HUES64 (cell line): ENCODE data around the gene ESR1.

Source experiments
- H3K27ac ChIP-seq: 2 replicates; pipeline ENCODE4 v1.7.0; 2013; ENCODE audit warnings: low read depth, low read length, inconsistent platforms
- H3K27me3 ChIP-seq: 2 replicates; pipeline ENCODE4 v1.6.1; 2013; ENCODE audit warnings: mild to moderate bottlenecking, low read length; ENCODE audit not compliant: insufficient read depth
- H3K36me3 ChIP-seq: 2 replicates; pipeline ENCODE4 v1.6.1; 2013; ENCODE audit warnings: mild to moderate bottlenecking, low read length; ENCODE audit not compliant: insufficient read depth
- H3K4me1 ChIP-seq: 2 replicates; pipeline ENCODE4 v1.6.1; 2013; ENCODE audit warnings: mild to moderate bottlenecking, low read length, moderate library complexity; ENCODE audit not compliant: insufficient read depth
- H3K4me3 ChIP-seq: 2 replicates; pipeline ENCODE4 v1.5.1; 2013; ENCODE audit warnings: mild to moderate bottlenecking, low read length, moderate library complexity
- H3K9ac ChIP-seq: 2 replicates; pipeline ENCODE4 v1.6.1; 2013; ENCODE audit warnings: mild to moderate bottlenecking, low read depth, low read length
- H3K9me3 ChIP-seq: 2 replicates; pipeline ENCODE4 v1.6.1; 2013; ENCODE audit warnings: low read depth, low read length; ENCODE audit not compliant: insufficient read depth
- WGBS: fragments of 150-250, 120-280 bp; methylation state at CpG from one replicate; pipeline ENCODE4 v1.1.7; 2013; ENCODE audit warnings: missing lambda C conversion rate; 5-methylcytosine and 5-hydroxymethylcytosine counted together

Gene ESR1

GRCh38 chr6:152142105-152142504 lies 334.6 kb downstream of the ESR1 start:
- Histone ChIP-seq H3K9me3 (no peaks in the 10 kb centered on the region), H3K27ac (no peak overlapping the region), H3K9ac (no peak overlapping the region), H3K4me3 (no peak overlapping the region), H3K27me3 (no peaks in the 10 kb centered on the region), H3K36me3 (no peaks in the 10 kb centered on the region), H3K4me1 (no peaks in the 10 kb centered on the region)
- 97% methylated on average over 3 of the region's 5 CpGs for WGBS

- WGBS, result 97% methylated on average over 11 of the region's 11 CpGs
- H3K27me3 ChIP-seq, result no peaks in the 10 kb centered on the region
- H3K36me3 ChIP-seq, result no peaks in the 10 kb centered on the region
- no peak overlapping the region for H3K9ac ChIP-seq
- H3K4me1 ChIP-seq, result no peaks in the 10 kb centered on the region
- H3K4me3 ChIP-seq, result no peak overlapping the region
- no peaks in the 10 kb centered on the region for H3K9me3 ChIP-seq
- H3K27ac ChIP-seq, result no peak overlapping the region
These were observed 335.9 kb downstream of the ESR1 start for GRCh38 chr6:152143359-152143758.

GRCh38 chr6:152146385-152146784 lies 338.9 kb downstream of the ESR1 start:
- WGBS, result 100% methylated on average over 1 of the region's 1 CpG
- H3K36me3 ChIP-seq, result no peaks in the 10 kb centered on the region

GRCh38 chr6:152147269-152147668 lies 339.8 kb downstream of the ESR1 start:
- no peaks in the 10 kb centered on the region for H3K36me3 ChIP-seq
- WGBS, result 97% methylated on average over 6 of the region's 6 CpGs

More at GRCh38 chr6:152146385-152146784, 338.9 kb downstream of the ESR1 start:
- no peak overlapping the region for H3K4me3 ChIP-seq
- H3K9me3 ChIP-seq, result no peaks in the 10 kb centered on the region
- H3K27me3 ChIP-seq, result no peaks in the 10 kb centered on the region
- no peak overlapping the region for H3K9ac ChIP-seq
- H3K4me1 ChIP-seq, result no peaks in the 10 kb centered on the region
- no peak overlapping the region for H3K27ac ChIP-seq

GRCh38 chr6:152148412-152148811 lies 340.9 kb downstream of the ESR1 start:
- Histone ChIP-seq H3K27me3 (no peaks in the 10 kb centered on the region), H3K4me1 (no peaks in the 10 kb centered on the region), H3K27ac (no peak overlapping the region), H3K4me3 (no peak overlapping the region), H3K9me3 (no peaks in the 10 kb centered on the region), H3K9ac (no peak overlapping the region), H3K36me3 (no peaks in the 10 kb centered on the region)
- 94% methylated on average over 1 of the region's 1 CpG for WGBS

More at GRCh38 chr6:152147269-152147668, 339.8 kb downstream of the ESR1 start:
- no peaks in the 10 kb centered on the region for H3K9me3 ChIP-seq
- no peak overlapping the region for H3K9ac ChIP-seq
- H3K27ac ChIP-seq, result no peak overlapping the region
- no peaks in the 10 kb centered on the region for H3K27me3 ChIP-seq
- no peaks in the 10 kb centered on the region for H3K4me1 ChIP-seq
- H3K4me3 ChIP-seq, result no peak overlapping the region

GRCh38 chr6:152150196-152150595 lies 342.7 kb downstream of the ESR1 start:
- Histone ChIP-seq H3K27ac (no peak overlapping the region), H3K27me3 (no peaks in the 10 kb centered on the region), H3K36me3 (no peaks in the 10 kb centered on the region), H3K9me3 (no peaks in the 10 kb centered on the region), H3K4me1 (no peaks in the 10 kb centered on the region), H3K4me3 (no peak overlapping the region), H3K9ac (no peak overlapping the region)
- WGBS, result 93% methylated on average over 3 of the region's 3 CpGs

GRCh38 chr6:152151920-152152319 lies 344.4 kb downstream of the ESR1 start:
- Histone ChIP-seq H3K4me3 (no peak overlapping the region), H3K27ac (no peak overlapping the region), H3K4me1 (no peaks in the 10 kb centered on the region), H3K27me3 (no peaks in the 10 kb centered on the region), H3K36me3 (no peaks in the 10 kb centered on the region), H3K9me3 (no peaks in the 10 kb centered on the region), H3K9ac (no peak overlapping the region)
- 93% methylated on average over 12 of the region's 13 CpGs for WGBS

GRCh38 chr6:152154559-152155356 lies 347.3 kb downstream of the ESR1 start:
- no peaks in the 10 kb centered on the region for H3K9me3 ChIP-seq
- H3K27ac ChIP-seq, result no peak overlapping the region
- H3K4me3 ChIP-seq, result no peak overlapping the region
- H3K4me1 ChIP-seq, result no peaks in the 10 kb centered on the region
- H3K27me3 ChIP-seq, result no peaks in the 10 kb centered on the region
- no peak overlapping the region for H3K9ac ChIP-seq
- no peaks in the 10 kb centered on the region for H3K36me3 ChIP-seq
- 95% methylated on average over 16 of the region's 17 CpGs for WGBS

GRCh38 chr6:152155792-152156191 lies 348.3 kb downstream of the ESR1 start:
- Histone ChIP-seq H3K27me3 (no peaks in the 10 kb centered on the region), H3K4me3 (no peak overlapping the region), H3K36me3 (no peaks in the 10 kb centered on the region), H3K9ac (no peak overlapping the region), H3K4me1 (no peaks in the 10 kb centered on the region), H3K27ac (no peak overlapping the region), H3K9me3 (no peaks in the 10 kb centered on the region)
- 97% methylated on average over 7 of the region's 8 CpGs for WGBS

GRCh38 chr6:152160346-152160745 lies 352.9 kb downstream of the ESR1 start:
- Histone ChIP-seq H3K9me3 (no peaks in the 10 kb centered on the region), H3K4me1 (peaks cover 3% of the 10 kb centered on the region), H3K36me3 (no peaks in the 10 kb centered on the region), H3K4me3 (no peak overlapping the region), H3K9ac (no peak overlapping the region), H3K27ac (no peak overlapping the region), H3K27me3 (no peaks in the 10 kb centered on the region)
- 93% methylated on average over 3 of the region's 3 CpGs for WGBS

GRCh38 chr6:152161501-152161900 lies 354.0 kb downstream of the ESR1 start:
- Histone ChIP-seq H3K9me3 (no peaks in the 10 kb centered on the region), H3K27me3 (no peaks in the 10 kb centered on the region), H3K27ac (no peak overlapping the region), H3K36me3 (no peaks in the 10 kb centered on the region), H3K4me1 (peaks cover 3% of the 10 kb centered on the region), H3K4me3 (no peak overlapping the region), H3K9ac (no peak overlapping the region)

- Histone ChIP-seq H3K4me1 (peaks cover 3% of the 10 kb centered on the region), H3K9ac (no peak overlapping the region), H3K4me3 (no peak overlapping the region), H3K9me3 (no peaks in the 10 kb centered on the region), H3K27me3 (no peaks in the 10 kb centered on the region), H3K36me3 (no peaks in the 10 kb centered on the region), H3K27ac (no peak overlapping the region)
- WGBS, result 92% methylated on average over 4 of the region's 5 CpGs
These were observed 357.5 kb downstream of the ESR1 start for GRCh38 chr6:152164957-152165356.
